Liver (tissue), 9 donors: Measurements from ENCODE around the gene CACNA1A. TPM values are rescaled to one million over a fixed set of nuclear protein-coding genes. Genes with fewer than 3 reads are reported as not detected.
A peak's percentile ranks its signal among the peaks of the same experiment; 100 is the strongest.

Experiments used
- DNase-seq: peaks from one replicate; pipeline ENCODE4 v3.0.0-alpha.2; 2017; ENCODE audit warnings: low spot score
- H3K27ac ChIP-seq, 2 donors: one replicate each; pipeline ENCODE4 v1.7.0; 2013; ENCODE audit warnings: inconsistent platforms in 2 of 2, low read length in 2 of 2, control low read depth in 1 of 2, low read depth in 1 of 2, mild to moderate bottlenecking in 1 of 2
- H3K27me3 ChIP-seq, 4 donors: one replicate each; pipeline versions ENCODE4 v1.6.1 to v1.7.0; 2013; ENCODE audit warnings: low read length in 3 of 4, inconsistent platforms in 1 of 4, mild to moderate bottlenecking in 1 of 4, moderate library complexity in 1 of 4; ENCODE audit not compliant: control insufficient read depth in 4 of 4, insufficient read depth in 4 of 4
- H3K36me3 ChIP-seq, 4 donors: one replicate each; pipeline versions ENCODE4 v1.6.1 to v1.7.0; 2013; ENCODE audit warnings: low read length in 3 of 4, mild to moderate bottlenecking in 3 of 4, low read depth in 1 of 4, moderate library complexity in 1 of 4; ENCODE audit not compliant: control insufficient read depth in 4 of 4, insufficient read depth in 3 of 4
- H3K4me1 ChIP-seq, 4 donors: one replicate each; pipeline versions ENCODE4 v1.6.1 to v1.7.0; 2013; ENCODE audit warnings: low read length in 3 of 4, mild to moderate bottlenecking in 3 of 4, moderate library complexity in 1 of 4; ENCODE audit not compliant: control insufficient read depth in 4 of 4, insufficient read depth in 4 of 4
- H3K4me3 ChIP-seq, 3 donors: one replicate each; pipeline versions ENCODE4 v1.6.1 to v1.7.0; 2013; ENCODE audit warnings: low read length in 3 of 3, control low read depth in 1 of 3, low read depth in 1 of 3, mild to moderate bottlenecking in 1 of 3
- H3K9ac ChIP-seq, 2 donors: one replicate each; pipeline ENCODE4 v1.7.0; 2013; ENCODE audit warnings: low read length in 2 of 2, mild to moderate bottlenecking in 2 of 2, moderate library complexity in 2 of 2, control low read depth in 1 of 2, low read depth in 1 of 2
- H3K9me3 ChIP-seq, 4 donors: one replicate each; pipeline versions ENCODE4 v1.6.1 to v1.7.0; 2013; ENCODE audit warnings: low read length in 3 of 4; ENCODE audit not compliant: control insufficient read depth in 4 of 4
- EGR1 ChIP-seq, 2 donors: IDR thresholded peaks; 2 replicates each; pipeline ENCODE4 v1.6.1; 2016 to 2018; ENCODE audit warnings: antibody characterized with exemption in 2 of 2, low read depth in 2 of 2
- GABPA ChIP-seq, 2 donors: IDR thresholded peaks in 1 of 2; conservative IDR thresholded peaks in 1 of 2; 2 replicates each; pipeline ENCODE4 v1.6.1; 2016; ENCODE audit warnings: antibody characterized with exemption in 2 of 2, mild to moderate bottlenecking in 1 of 2, moderate library complexity in 1 of 2
- HNF4A ChIP-seq, 2 donors: conservative IDR thresholded peaks; 2 replicates each; pipeline ENCODE4 v1.6.1; 2016; ENCODE audit warnings: antibody characterized with exemption in 2 of 2, mild to moderate bottlenecking in 2 of 2
- HNF4G ChIP-seq: IDR thresholded peaks from 2 replicates; pipeline ENCODE4 v1.6.1; 2016; ENCODE audit warnings: antibody characterized with exemption
- JUND ChIP-seq, 2 donors: IDR thresholded peaks; 2 replicates each; pipeline ENCODE4 v1.6.1; 2016; ENCODE audit warnings: antibody characterized with exemption in 2 of 2
- NR2F2 ChIP-seq: IDR thresholded peaks from 2 replicates; pipeline ENCODE4 v1.6.1; 2016; ENCODE audit warnings: antibody characterized with exemption
- RAD21 ChIP-seq, 2 donors: IDR thresholded peaks; 2 replicates each; pipeline ENCODE4 v1.6.1; 2016; ENCODE audit warnings: antibody characterized with exemption in 2 of 2, mild to moderate bottlenecking in 2 of 2
- RXRA ChIP-seq, 2 donors: IDR thresholded peaks; 2 replicates each; pipeline ENCODE4 v1.6.1; 2017 to 2018; ENCODE audit warnings: antibody characterized with exemption in 2 of 2, mild to moderate bottlenecking in 1 of 2
- SP1 ChIP-seq: IDR thresholded peaks from 2 replicates; pipeline ENCODE4 v1.6.1; 2018; ENCODE audit warnings: antibody characterized with exemption, mild to moderate bottlenecking
- TAF1 ChIP-seq: conservative IDR thresholded peaks from 2 replicates; pipeline ENCODE4 v1.6.1; 2016; ENCODE audit warnings: antibody characterized with exemption, mild to moderate bottlenecking
- ZBTB33 ChIP-seq: IDR thresholded peaks from 2 replicates; pipeline ENCODE4 v1.6.1; 2016; ENCODE audit warnings: antibody characterized with exemption
- WGBS: extraction: QIAGEN DNeasy Blood & Tissue Kit; methylation state at CpG from one replicate; pipeline ENCODE4 v1.1.7; 2013; 5-methylcytosine and 5-hydroxymethylcytosine counted together
- polyA plus RNA-seq, 2 donors: library from polyadenylated mRNA; stranded (reverse) in 1 of 2; unstranded in 1 of 2; fragments of 200-250 nt in 1 of 2; fragments of >200 nt in 1 of 2; fragmentation: Nextera tagmentation in 1 of 2; extraction: Ambion mirVana in 1 of 2; gene quantifications; one replicate each; pipeline versions ENCODE4 v1.2.1 to v1.2.3, GENCODE V29; 2013 to 2015
- total RNA-seq, 2 donors: library from RNA; depleted of rRNA; stranded (reverse); fragments of >200 nt; gene quantifications; one replicate each; pipeline ENCODE4 v1.2.3, GENCODE V29; 2014
- TF ChIP-seq, protein P1 (sequence below): IDR thresholded peaks from 2 replicates; pipeline ENCODE4 v1.6.1; 2016; ENCODE audit warnings: antibody characterized with exemption
- TF ChIP-seq, protein P2 (sequence below): fragments of 150-350 bp; IDR thresholded peaks from 2 replicates; pipeline ENCODE4 v1.5.1; 2017; ENCODE audit warnings: improper control_type of control experiment, low read depth, low read length; ENCODE audit not compliant: missing input control
- donor health status: healthy.
- donor health status: healthy.
- donor health status: healthy.
- donor health status: healthy.
- donor health status: healthy.

CACNA1A gene
- total and polyA plus RNA-seq, 4 donors, result 0.09 to 0.17 (median 0.17) TPM; not detected in 1

DNA sequence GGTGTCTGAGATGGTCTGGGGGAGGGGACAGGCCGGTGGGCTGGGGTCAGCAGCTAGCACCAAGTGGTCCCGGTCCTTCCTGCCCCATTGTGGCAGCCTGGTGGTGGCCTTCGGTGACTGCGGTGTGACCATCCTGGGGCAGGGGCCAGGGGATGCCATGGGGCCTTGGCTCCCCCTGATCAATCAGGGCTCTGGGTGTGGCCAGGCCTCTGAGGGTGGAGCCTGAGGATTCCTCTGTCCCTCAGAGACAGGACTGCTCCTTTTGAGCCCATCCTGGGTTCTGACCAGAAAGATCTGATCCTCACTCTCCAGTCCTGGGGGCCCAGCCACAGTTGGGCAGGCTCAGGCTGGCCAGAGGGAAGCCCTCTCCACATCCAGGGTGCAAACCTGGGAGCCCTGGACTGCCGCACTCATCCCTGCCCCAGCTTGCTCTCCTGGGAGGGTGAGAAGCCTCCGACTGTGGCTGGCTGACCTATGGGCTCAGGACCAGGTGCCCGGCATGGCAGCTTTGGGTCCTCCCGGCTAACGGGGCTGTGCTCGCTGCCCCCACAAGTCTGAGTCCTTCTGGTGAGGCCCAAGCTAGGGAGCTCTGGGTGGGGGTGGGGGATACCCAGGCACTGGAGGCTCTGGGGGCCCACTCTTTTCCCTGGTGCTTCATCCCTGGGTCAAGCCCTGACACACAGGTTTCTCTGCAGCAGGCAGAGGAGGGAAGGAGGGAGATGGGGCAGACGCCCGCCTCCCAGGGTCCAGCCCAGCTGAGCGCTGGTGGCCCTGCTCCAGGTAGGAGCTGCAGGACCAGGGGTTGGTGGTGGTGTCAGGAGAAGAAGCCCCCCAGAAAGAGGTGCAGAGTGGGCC lies 296.6 kb downstream of the CACNA1A start:
- H3K4me3 ChIP-seq, result no peak overlapping the region

DNA sequence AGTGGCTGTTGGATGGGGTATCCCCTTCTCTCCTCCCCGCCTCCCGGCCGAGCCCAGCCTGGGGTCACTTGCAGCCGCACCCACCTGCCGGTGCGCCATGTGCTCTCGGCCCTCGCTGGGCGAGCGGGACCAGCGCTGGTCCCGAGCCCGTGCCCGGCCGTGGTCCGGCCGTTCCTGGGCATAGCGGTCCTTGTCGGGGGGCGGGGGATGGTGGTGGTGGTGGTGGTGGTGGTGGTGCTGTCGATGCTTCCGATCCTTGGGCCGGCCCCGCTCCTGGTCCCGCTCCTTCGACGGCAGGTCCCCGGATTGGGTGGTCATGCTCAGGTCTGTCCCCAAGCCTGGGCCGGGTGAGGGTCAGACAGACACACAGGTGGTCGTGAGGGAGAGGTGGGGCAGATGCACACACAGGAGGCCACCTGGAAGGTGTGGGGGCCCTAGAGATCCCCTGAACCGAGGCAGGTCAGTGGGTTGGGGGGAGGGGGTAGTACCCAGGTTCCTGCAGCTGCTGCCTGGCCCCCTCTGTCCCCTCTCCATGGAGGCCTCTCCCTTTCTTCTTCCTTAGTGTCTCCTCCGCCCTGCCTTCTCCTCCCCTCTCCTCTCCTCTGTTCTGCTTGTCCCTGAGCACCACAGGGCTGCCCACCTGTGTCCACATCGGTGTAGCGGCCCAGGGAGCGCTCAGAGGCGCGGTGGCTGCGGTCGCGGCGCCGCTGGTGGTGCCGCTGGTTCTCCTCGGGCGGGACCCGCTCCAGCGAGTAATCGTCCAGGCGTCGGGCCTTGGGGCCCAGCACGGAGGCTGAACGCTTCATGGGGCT lies 297.4 kb downstream of the CACNA1A start:
- Histone ChIP-seq H3K4me3 (peak overlapping the region in 1 of 3 donors; percentile 46), H3K9ac (no peak overlapping the region), H3K9me3 (no peaks in the 10 kb centered on the region), H3K27ac (peak overlapping the region; percentile 5 to 13), H3K4me1 (peaks cover 0 to 6% (median under 1%) of the 10 kb centered on the region in 4 donors), H3K36me3 (no peaks in the 10 kb centered on the region), H3K27me3 (no peaks in the 10 kb centered on the region)
- TF ChIP-seq ZBTB33 (no peak), EGR1 (IDR thresholded peaks at IDR 0.05; ENCODE audit: low read depth in 2 of 2) (no peak), JUND (IDR thresholded peaks at IDR 0.05) (no peak), HNF4A (conservative IDR thresholded peaks at IDR 0.05) (no peak), RAD21 (IDR thresholded peaks at IDR 0.05) (no peak), HNF4G (no peak), GABPA (IDR thresholded peaks at IDR 0.05 in 1 of 2, conservative IDR thresholded peaks at IDR 0.05 in 1 of 2) (no peak), NR2F2 (no peak), RXRA (IDR thresholded peaks at IDR 0.05) (no peak), SP1 (no peak)
- TF ChIP-seq, protein P1, sequence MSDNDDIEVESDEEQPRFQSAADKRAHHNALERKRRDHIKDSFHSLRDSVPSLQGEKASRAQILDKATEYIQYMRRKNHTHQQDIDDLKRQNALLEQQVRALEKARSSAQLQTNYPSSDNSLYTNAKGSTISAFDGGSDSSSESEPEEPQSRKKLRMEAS, result no peak
- 81% methylated on average over 52 of the region's 52 CpGs for WGBS
- DNase-seq, result no peak

More for the DNA sequence above, 296.6 kb downstream of the CACNA1A start:
- Histone ChIP-seq H3K27me3 (no peaks in the 10 kb centered on the region), H3K9me3 (no peaks in the 10 kb centered on the region), H3K9ac (no peak overlapping the region), H3K4me1 (peaks cover 0 to 2% (median 0%) of the 10 kb centered on the region in 4 donors), H3K27ac (no peak overlapping the region), H3K36me3 (no peaks in the 10 kb centered on the region)
- TF ChIP-seq ZBTB33 (no peak), GABPA (IDR thresholded peaks at IDR 0.05 in 1 of 2, conservative IDR thresholded peaks at IDR 0.05 in 1 of 2) (no peak), TAF1 (no peak), NR2F2 (no peak), RAD21 (IDR thresholded peaks at IDR 0.05) (no peak)
- TF ChIP-seq, protein P2, sequence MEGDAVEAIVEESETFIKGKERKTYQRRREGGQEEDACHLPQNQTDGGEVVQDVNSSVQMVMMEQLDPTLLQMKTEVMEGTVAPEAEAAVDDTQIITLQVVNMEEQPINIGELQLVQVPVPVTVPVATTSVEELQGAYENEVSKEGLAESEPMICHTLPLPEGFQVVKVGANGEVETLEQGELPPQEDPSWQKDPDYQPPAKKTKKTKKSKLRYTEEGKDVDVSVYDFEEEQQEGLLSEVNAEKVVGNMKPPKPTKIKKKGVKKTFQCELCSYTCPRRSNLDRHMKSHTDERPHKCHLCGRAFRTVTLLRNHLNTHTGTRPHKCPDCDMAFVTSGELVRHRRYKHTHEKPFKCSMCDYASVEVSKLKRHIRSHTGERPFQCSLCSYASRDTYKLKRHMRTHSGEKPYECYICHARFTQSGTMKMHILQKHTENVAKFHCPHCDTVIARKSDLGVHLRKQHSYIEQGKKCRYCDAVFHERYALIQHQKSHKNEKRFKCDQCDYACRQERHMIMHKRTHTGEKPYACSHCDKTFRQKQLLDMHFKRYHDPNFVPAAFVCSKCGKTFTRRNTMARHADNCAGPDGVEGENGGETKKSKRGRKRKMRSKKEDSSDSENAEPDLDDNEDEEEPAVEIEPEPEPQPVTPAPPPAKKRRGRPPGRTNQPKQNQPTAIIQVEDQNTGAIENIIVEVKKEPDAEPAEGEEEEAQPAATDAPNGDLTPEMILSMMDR, result no peak
- TF ChIP-seq, protein P1, result no peak
- WGBS, result 90% methylated on average over 13 of the region's 13 CpGs
- DNase-seq, result no peak
